ENCODE results near the gene LMO2.

Gene LMO2

DNA sequence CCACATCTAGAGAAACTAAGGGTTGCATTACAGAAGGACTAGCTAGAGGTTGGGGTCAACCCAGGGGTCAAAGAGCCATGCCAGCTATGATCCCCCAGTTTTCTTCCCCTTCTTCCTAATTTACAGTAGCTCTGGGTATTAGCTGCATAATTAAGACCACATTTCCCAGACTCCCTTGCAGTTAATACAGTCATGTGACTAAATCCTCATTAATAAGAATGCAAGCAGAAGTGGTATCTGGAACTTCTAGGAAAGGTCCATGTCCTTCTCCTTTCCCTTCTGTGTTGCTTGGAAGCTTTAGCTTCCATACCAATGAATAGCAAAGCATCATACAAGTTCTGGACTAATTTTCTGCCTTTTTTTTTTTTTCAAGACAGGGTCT, 19.1 kb upstream of the LMO2 start:
- Mint-ChIP-seq H3K36me3 (ENCODE audit: low read depth) (peaks cover 11% of the 10 kb centered on the region), H3K27ac (no peak overlapping the region), H3K4me3 (no peak overlapping the region), H3K9me3 (peaks cover 21% of the 10 kb centered on the region), H3K4me1 (peaks cover 39% of the 10 kb centered on the region), H3K27me3 (ENCODE audit: low read depth, poor library complexity) (peaks cover 8% of the 10 kb centered on the region)
- TF ChIP-seq, protein P1, sequence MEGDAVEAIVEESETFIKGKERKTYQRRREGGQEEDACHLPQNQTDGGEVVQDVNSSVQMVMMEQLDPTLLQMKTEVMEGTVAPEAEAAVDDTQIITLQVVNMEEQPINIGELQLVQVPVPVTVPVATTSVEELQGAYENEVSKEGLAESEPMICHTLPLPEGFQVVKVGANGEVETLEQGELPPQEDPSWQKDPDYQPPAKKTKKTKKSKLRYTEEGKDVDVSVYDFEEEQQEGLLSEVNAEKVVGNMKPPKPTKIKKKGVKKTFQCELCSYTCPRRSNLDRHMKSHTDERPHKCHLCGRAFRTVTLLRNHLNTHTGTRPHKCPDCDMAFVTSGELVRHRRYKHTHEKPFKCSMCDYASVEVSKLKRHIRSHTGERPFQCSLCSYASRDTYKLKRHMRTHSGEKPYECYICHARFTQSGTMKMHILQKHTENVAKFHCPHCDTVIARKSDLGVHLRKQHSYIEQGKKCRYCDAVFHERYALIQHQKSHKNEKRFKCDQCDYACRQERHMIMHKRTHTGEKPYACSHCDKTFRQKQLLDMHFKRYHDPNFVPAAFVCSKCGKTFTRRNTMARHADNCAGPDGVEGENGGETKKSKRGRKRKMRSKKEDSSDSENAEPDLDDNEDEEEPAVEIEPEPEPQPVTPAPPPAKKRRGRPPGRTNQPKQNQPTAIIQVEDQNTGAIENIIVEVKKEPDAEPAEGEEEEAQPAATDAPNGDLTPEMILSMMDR (IDR thresholded peaks at IDR 0.05): no peak
- DNase-seq: no peak

DNA sequence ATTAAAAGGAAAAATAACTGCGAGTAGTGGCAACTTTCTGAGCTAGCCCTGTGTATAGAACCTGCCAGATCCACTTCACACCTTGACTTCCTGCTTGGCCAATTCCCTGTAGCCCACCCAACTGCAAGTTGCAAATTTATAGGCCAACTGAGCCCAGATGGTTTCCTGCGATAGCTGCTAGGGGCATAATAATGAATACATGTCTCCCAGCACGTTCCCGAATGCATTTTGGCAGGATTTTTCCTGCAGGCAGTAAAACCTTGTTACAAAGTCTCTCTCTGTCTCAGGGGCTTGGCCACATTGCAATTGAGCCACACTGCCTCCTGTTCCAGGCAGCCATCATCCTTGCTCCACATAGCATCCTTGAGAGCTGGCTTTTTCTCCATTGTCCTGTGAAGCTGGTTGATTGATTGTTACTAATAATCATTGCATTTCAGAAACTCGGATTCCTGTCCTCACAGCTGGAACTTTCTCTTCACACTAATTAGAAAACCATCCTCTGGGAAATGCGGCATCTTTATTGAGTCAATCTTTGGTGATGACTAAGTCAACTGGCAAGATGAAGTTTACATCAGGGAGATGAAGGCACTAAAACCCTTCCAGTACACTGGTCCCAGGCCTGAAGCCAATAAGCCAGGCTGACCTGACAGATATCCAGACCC, 18.6 kb upstream of the LMO2 start:
- H3K4me3 Mint-ChIP-seq: no peak overlapping the region
- no peak for DNase-seq
- H3K36me3 Mint-ChIP-seq (ENCODE audit: low read depth): peaks cover 11% of the 10 kb centered on the region
- no peak overlapping the region for H3K27ac Mint-ChIP-seq
- peaks cover 8% of the 10 kb centered on the region for H3K27me3 Mint-ChIP-seq (ENCODE audit: low read depth, poor library complexity)
- peaks cover 39% of the 10 kb centered on the region for H3K4me1 Mint-ChIP-seq
- H3K9me3 Mint-ChIP-seq: peaks cover 19% of the 10 kb centered on the region
- TF ChIP-seq, protein P1 (IDR thresholded peaks at IDR 0.05): no peak

DNA sequence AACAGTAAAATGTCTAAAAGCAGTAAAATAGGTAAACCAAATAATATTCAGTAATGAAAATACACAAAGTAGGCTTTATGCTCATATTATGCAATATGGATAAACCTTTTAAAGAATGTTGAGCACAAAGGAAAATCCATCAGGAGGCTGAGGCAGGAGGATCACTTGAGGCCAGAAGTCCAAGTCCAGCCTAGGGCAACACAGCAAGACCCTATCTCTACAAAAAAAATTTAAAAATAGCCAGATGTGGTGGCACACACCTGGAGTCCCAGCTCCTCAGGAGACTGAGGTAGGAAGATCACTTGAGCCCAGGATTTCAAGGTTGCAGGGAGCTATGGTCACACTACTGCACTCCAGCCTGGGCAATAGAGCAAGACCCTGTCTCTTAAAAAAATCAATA, 17.7 kb upstream of the LMO2 start:
- H3K36me3 Mint-ChIP-seq (ENCODE audit: low read depth): peaks cover 11% of the 10 kb centered on the region

DNA sequence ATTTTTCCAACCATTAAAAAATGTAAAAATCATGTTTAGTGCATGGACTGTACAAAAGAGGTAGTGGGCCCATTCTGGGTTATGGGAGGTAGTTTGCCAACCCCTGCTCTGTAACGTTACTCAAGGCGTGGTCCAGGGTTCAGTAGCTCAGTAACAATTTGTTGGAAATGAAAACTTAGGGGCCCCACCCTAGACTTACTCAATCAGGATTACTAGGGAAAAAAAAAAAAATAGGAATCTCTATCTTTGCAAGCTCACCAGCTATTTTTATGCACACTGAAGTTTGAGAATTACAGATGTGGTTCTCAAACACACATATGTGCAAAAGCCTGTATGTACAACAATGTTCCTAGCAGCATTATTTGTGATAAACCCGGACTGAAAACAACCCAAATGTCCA, 17.3 kb upstream of the LMO2 start:
- H3K9me3 Mint-ChIP-seq: peaks cover 16% of the 10 kb centered on the region
- H3K27ac Mint-ChIP-seq: no peak overlapping the region
- H3K27me3 Mint-ChIP-seq (ENCODE audit: low read depth, poor library complexity): peaks cover 8% of the 10 kb centered on the region
- TF ChIP-seq, protein P1 (IDR thresholded peaks at IDR 0.05): no peak
- no peak for DNase-seq
- H3K36me3 Mint-ChIP-seq (ENCODE audit: low read depth): peaks cover 7% of the 10 kb centered on the region
- peaks cover 48% of the 10 kb centered on the region for H3K4me1 Mint-ChIP-seq
- no peak overlapping the region for H3K4me3 Mint-ChIP-seq

More for the DNA sequence above, 17.7 kb upstream of the LMO2 start:
- TF ChIP-seq, protein P1 (IDR thresholded peaks at IDR 0.05): no peak
- no peak for DNase-seq
- Mint-ChIP-seq H3K4me1 (peaks cover 44% of the 10 kb centered on the region), H3K4me3 (no peak overlapping the region), H3K9me3 (peaks cover 19% of the 10 kb centered on the region), H3K27me3 (ENCODE audit: low read depth, poor library complexity) (peaks cover 8% of the 10 kb centered on the region), H3K27ac (no peak overlapping the region)

DNA sequence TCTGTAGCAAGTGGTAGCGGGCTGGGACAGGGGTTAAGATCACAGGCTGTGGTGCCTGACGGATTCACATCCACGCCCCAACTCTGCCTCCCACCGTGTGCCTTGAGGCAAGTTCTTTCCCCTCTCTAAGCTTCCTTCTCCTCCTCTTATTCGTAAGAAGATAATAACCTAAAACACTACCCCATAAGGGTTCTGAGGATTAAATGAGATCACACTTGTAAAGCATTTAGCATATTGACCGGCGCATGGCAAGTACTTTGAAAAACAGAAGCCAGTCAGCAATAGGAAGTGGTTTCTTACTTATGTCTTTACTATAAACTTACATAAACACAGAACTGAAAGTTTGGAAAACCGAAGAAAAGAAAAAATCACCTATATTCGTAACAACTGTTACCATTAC, 15.5 kb upstream of the LMO2 start:
- Mint-ChIP-seq H3K27me3 (ENCODE audit: low read depth, poor library complexity) (peaks cover 8% of the 10 kb centered on the region), H3K36me3 (ENCODE audit: low read depth) (no peaks in the 10 kb centered on the region), H3K27ac (peak overlapping the region; percentile 7), H3K4me1 (peaks cover 52% of the 10 kb centered on the region), H3K4me3 (no peak overlapping the region), H3K9me3 (peaks cover 3% of the 10 kb centered on the region)
- DNase-seq: no peak
- TF ChIP-seq, protein P1 (IDR thresholded peaks at IDR 0.05): no peak
